ENCODE measurements around the gene MYL3. TPM values are rescaled to one million over a fixed set of nuclear protein-coding genes. Genes with fewer than 3 reads are reported as not detected.

The MYL3 gene
- total RNA-seq, 4 donors from 2014 or later, result 0.82 to 16.1 (median 1.4) TPM; not detected in 1

GRCh38 chr3:46909535-46910161, 46.4 kb upstream of the MYL3 start:
- DNase-seq, result peak; percentile 79
- no peaks in the 10 kb centered on the region for H3K36me3 ChIP-seq
- no peaks in the 10 kb centered on the region for H3K27me3 ChIP-seq
- TF ChIP-seq CTCF (IDR thresholded peaks at IDR 0.05), result peak; percentile 82 to 87 (median 85)
- TF ChIP-seq POLR2A (IDR thresholded peaks at IDR 0.05), result no peak
- intact Hi-C loops (cut with DNase I; ENCODE audit: low total_unique reads), result loop anchor here (2.0 to 5.0 kb wide), 2 partner anchors 42 to 205 kb away; no protein-coding TSS in a partner anchor
- in situ Hi-C loops (cut with MboI; ENCODE audit: low pct_ligation_motif_present in 1 of 4, low pct_unique_long_range_greater_than_20kb in 1 of 4, low sequenced_read_pairs in 3 of 4), result loop anchor here in 1 of 4 donors (10.0 kb wide), 1 partner anchor 195 kb away; the partner anchor contains the start of gene PRSS50
- H3K9me3 ChIP-seq, result no peaks in the 10 kb centered on the region
- WGBS, 2 donors (ENCODE audit: low coverage in 1 of 2), result 10% methylated on average over 16 of the region's 18 CpGs; no CpG with 5 or more reads in 1 of the 2 donors
- H3K27ac ChIP-seq, result no peak overlapping the region
- H3K4me1 ChIP-seq, result peaks cover 4 to 18% (median 13%) of the 10 kb centered on the region in 4 donors
- H3K4me3 ChIP-seq, result no peak overlapping the region

- Histone ChIP-seq H3K27me3 (no peaks in the 10 kb centered on the region), H3K36me3 (no peaks in the 10 kb centered on the region), H3K27ac (no peak overlapping the region), H3K4me1 (peaks cover 4 to 18% (median 13%) of the 10 kb centered on the region in 4 donors), H3K9me3 (no peaks in the 10 kb centered on the region), H3K4me3 (no peak overlapping the region)
- in situ Hi-C loops (cut with MboI; ENCODE audit: low pct_ligation_motif_present in 1 of 4, low pct_unique_long_range_greater_than_20kb in 1 of 4, low sequenced_read_pairs in 3 of 4), result loop anchor here in 1 of 4 donors (10.0 kb wide), 1 partner anchor 194 kb away; the partner anchor contains the start of gene PRSS50
- no peak for DNase-seq
- intact Hi-C loops (cut with DNase I; ENCODE audit: low total_unique reads), result loop anchor here (2.0 to 5.0 kb wide), 2 partner anchors 42 to 204 kb away; no protein-coding TSS in a partner anchor
- TF ChIP-seq POLR2AphosphoS5 (IDR thresholded peaks at IDR 0.05), result no peak
- TF ChIP-seq POLR2A (IDR thresholded peaks at IDR 0.05), result no peak
- no peak for TF ChIP-seq CTCF (IDR thresholded peaks at IDR 0.05)
- TF ChIP-seq EP300 (IDR thresholded peaks at IDR 0.05; ENCODE audit: low read depth), result no peak
- WGBS, 2 donors (ENCODE audit: low coverage in 1 of 2), result 38% methylated on average over 8 of the region's 8 CpGs; no CpG with 5 or more reads in 1 of the 2 donors
Observed at GRCh38 chr3:46908986-46909534, 45.8 kb upstream of the MYL3 start.

GRCh38 chr3:46908294-46908985, 45.2 kb upstream of the MYL3 start:
- TF ChIP-seq POLR2AphosphoS5 (IDR thresholded peaks at IDR 0.05) (no peak), POLR2A (IDR thresholded peaks at IDR 0.05) (no peak), EP300 (IDR thresholded peaks at IDR 0.05; ENCODE audit: low read depth) (no peak), CTCF (IDR thresholded peaks at IDR 0.05) (no peak)
- intact Hi-C loops (cut with DNase I; ENCODE audit: low total_unique reads), result loop anchor here (2.0 to 5.0 kb wide), 2 partner anchors 41 to 204 kb away; no protein-coding TSS in a partner anchor
- H3K27ac ChIP-seq, result no peak overlapping the region
- H3K4me3 ChIP-seq, result no peak overlapping the region
- 33 to 64% methylated on average over 6 to 24 of the region's 24 CpGs for WGBS, 2 donors (ENCODE audit: low coverage in 1 of 2)
- H3K4me1 ChIP-seq, result peaks cover 4 to 12% (median 9%) of the 10 kb centered on the region in 4 donors
- no peaks in the 10 kb centered on the region for H3K36me3 ChIP-seq
- no peak for DNase-seq
- no peaks in the 10 kb centered on the region for H3K27me3 ChIP-seq
- in situ Hi-C loops (cut with MboI; ENCODE audit: low pct_ligation_motif_present in 1 of 4, low pct_unique_long_range_greater_than_20kb in 1 of 4, low sequenced_read_pairs in 3 of 4), result loop anchor here in 1 of 4 donors (10.0 kb wide), 1 partner anchor 194 kb away; the partner anchor contains the start of gene PRSS50
- H3K9me3 ChIP-seq, result no peaks in the 10 kb centered on the region

GRCh38 chr3:46907960-46908293, 44.7 kb upstream of the MYL3 start:
- Histone ChIP-seq H3K4me3 (no peak overlapping the region), H3K27ac (no peak overlapping the region), H3K36me3 (no peaks in the 10 kb centered on the region), H3K9me3 (no peaks in the 10 kb centered on the region), H3K27me3 (no peaks in the 10 kb centered on the region), H3K4me1 (peaks cover 4 to 10% (median 7%) of the 10 kb centered on the region in 4 donors)
- TF ChIP-seq EP300 (IDR thresholded peaks at IDR 0.05; ENCODE audit: low read depth), result no peak
- no peak for TF ChIP-seq POLR2AphosphoS5 (IDR thresholded peaks at IDR 0.05)
- TF ChIP-seq CTCF (IDR thresholded peaks at IDR 0.05), result peak in 1 of 5 experiments; percentile 19
- in situ Hi-C loops (cut with MboI; ENCODE audit: low pct_ligation_motif_present in 1 of 4, low pct_unique_long_range_greater_than_20kb in 1 of 4, low sequenced_read_pairs in 3 of 4), result loop anchor here in 1 of 4 donors (10.0 kb wide), 1 partner anchor 193 kb away; the partner anchor contains the start of gene PRSS50
- intact Hi-C loops (cut with DNase I; ENCODE audit: low total_unique reads), result loop anchor here (2.0 to 5.0 kb wide), 2 partner anchors 41 to 203 kb away; no protein-coding TSS in a partner anchor
- no peak for DNase-seq
- WGBS, 2 donors (ENCODE audit: low coverage in 1 of 2), result 30% methylated on average over 1 of the region's 1 CpG; no CpG with 5 or more reads in 1 of the 2 donors
